Ovary (tissue), 9 donors: Measurements from ENCODE around the gene FNBP1L. TPM values are rescaled to one million over a fixed set of nuclear protein-coding genes. Genes with fewer than 3 reads are reported as not detected.

ENCODE experiments used
- DNase-seq, 5 donors: peaks; one replicate each; pipeline ENCODE4 v3.0.0-alpha.2; 2019 to 2020
- H3K27ac ChIP-seq, 2 donors: fragments of 200-600 bp; one replicate each; pipeline versions ENCODE4 v1.5.1 to v1.8.0; 2019 to 2022
- H3K27me3 ChIP-seq: fragments of 200-600 bp; one replicate; pipeline ENCODE4 v1.8.0; 2022
- H3K36me3 ChIP-seq: fragments of 200-600 bp; sonication (generic); one replicate; pipeline ENCODE4 v1.5.1; 2019
- H3K4me1 ChIP-seq: one replicate; pipeline ENCODE4 v1.8.1; 2013; ENCODE audit warnings: mild to moderate bottlenecking, moderate library complexity; ENCODE audit not compliant: insufficient read depth
- H3K4me3 ChIP-seq: fragments of 200-600 bp; sonication (generic); one replicate; pipeline ENCODE4 v1.5.1; 2017
- H3K9me3 ChIP-seq, 2 donors: fragments of 200-600 bp in 1 of 2; sonication (generic) in 1 of 2; one replicate each; pipeline versions ENCODE4 v1.5.1 to v1.8.1; 2013 to 2019; ENCODE audit warnings: mild to moderate bottlenecking in 1 of 2, moderate library complexity in 1 of 2
- EP300 ChIP-seq: sonication (generic); formaldehyde crosslinking; IDR thresholded peaks from one replicate; pipeline ENCODE4 v1.6.1; 2017; ENCODE audit warnings: antibody characterized with exemption
- POLR2A ChIP-seq: fragments of 450-650 bp; IDR thresholded peaks from one replicate; pipeline ENCODE4 v1.6.1; 2017; ENCODE audit warnings: antibody characterized with exemption, mild to moderate bottlenecking, moderate library complexity
- WGBS, 3 donors: extraction: QIAGEN DNeasy Blood & Tissue Kit in 1 of 3; methylation state at CpG; one replicate each; pipeline versions ENCODE4 v1.1.5 to v1.1.7; 2013 to 2017; 5-methylcytosine and 5-hydroxymethylcytosine counted together
- intact Hi-C, 4 donors: fragments of 100-400 bp; cut with DNase I; formaldehyde crosslinking; loops; one replicate each; pipeline versions ENCODE4 v1.11.0 to v1.15.1; 2022 to 2023
- polyA plus RNA-seq, 2 donors: library from polyadenylated mRNA; stranded (reverse); fragments of 200-250 nt in 1 of 2; fragments of 350-450 nt in 1 of 2; fragmentation: Illumina TruSeq in 1 of 2; extraction: RNeasy Lipid Tissue Mini Kit (QIAGEN cat#74804) in 1 of 2; gene quantifications; one replicate each; pipeline ENCODE4 v1.2.3, GENCODE V29; 2013 to 2014
- total RNA-seq, 7 donors: library from RNA; depleted of rRNA in 2 of 7; stranded (reverse); fragments of >200 nt in 2 of 7; fragmentation: NEBNext Ultra II Directional in 3 of 7; extraction: Animal tissue kit (Norgen Biotek cat#: 25700) in 3 of 7; gene quantifications; one replicate each; pipeline versions ENCODE4 v1.1.0 to v1.2.4, GENCODE V29; 2016 to 2023
- TF ChIP-seq, protein P1 (sequence below), 3 donors: fragments of 450-650 bp in 2 of 3; fragments of 200-600 bp in 1 of 3; IDR thresholded peaks; one replicate each; pipeline versions ENCODE4 v1.5.1 to v1.8.0; 2016 to 2022; ENCODE audit warnings: antibody characterized with exemption in 3 of 3, mild to moderate bottlenecking in 1 of 3
- donor health status: DM: no; HTN: no; CAD: no; lungs with moderate emphysema.
- donor health status: DM: no; HTN: no; CAD: no.
- donor health status: Bipolar disorder and iron deficiency.
- donor health status: DM: yes; HTN: yes; CAD: no.
- donor health status: DM: no; HTN: no; CAD: no.
- donor health status: DM: yes; HTN: yes; CAD: no.

Gene FNBP1L
- total and polyA plus RNA-seq, 9 donors, result 11.9 to 27.6 (median 18.4) TPM

DNA sequence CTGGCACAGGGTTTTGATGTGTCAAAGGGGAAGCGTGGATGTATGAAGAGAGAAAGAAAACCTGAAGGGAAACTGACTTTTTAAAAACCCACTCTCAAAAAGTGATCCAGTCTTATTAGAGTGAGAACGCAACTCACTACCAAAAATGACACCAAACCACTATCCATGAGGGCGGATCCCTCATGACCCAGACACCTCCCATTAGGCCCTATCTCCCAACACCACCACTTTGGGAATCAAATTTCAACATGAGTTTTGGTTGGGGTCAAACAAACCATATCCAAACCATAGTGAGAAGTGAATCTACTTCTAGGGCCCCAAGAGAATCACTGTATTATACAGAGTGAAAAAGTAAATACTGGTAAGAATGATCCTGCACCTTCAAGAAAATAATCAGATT, 53.5 kb downstream of the FNBP1L start:
- no peaks in the 10 kb centered on the region for H3K9me3 ChIP-seq
- 94 to 97% (median 96%) methylated on average over 3 of the region's 3 CpGs for WGBS, 3 donors
- no peak overlapping the region for H3K27ac ChIP-seq
- no peaks in the 10 kb centered on the region for H3K36me3 ChIP-seq
- H3K4me1 ChIP-seq, result no peaks in the 10 kb centered on the region
- TF ChIP-seq POLR2A, result no peak
- TF ChIP-seq EP300, result no peak
- TF ChIP-seq, protein P1, sequence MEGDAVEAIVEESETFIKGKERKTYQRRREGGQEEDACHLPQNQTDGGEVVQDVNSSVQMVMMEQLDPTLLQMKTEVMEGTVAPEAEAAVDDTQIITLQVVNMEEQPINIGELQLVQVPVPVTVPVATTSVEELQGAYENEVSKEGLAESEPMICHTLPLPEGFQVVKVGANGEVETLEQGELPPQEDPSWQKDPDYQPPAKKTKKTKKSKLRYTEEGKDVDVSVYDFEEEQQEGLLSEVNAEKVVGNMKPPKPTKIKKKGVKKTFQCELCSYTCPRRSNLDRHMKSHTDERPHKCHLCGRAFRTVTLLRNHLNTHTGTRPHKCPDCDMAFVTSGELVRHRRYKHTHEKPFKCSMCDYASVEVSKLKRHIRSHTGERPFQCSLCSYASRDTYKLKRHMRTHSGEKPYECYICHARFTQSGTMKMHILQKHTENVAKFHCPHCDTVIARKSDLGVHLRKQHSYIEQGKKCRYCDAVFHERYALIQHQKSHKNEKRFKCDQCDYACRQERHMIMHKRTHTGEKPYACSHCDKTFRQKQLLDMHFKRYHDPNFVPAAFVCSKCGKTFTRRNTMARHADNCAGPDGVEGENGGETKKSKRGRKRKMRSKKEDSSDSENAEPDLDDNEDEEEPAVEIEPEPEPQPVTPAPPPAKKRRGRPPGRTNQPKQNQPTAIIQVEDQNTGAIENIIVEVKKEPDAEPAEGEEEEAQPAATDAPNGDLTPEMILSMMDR (IDR thresholded peaks at IDR 0.05), result no peak
- intact Hi-C loops, result no loop called here
- DNase-seq, result no peak
- H3K4me3 ChIP-seq, result no peak overlapping the region
- no peaks in the 10 kb centered on the region for H3K27me3 ChIP-seq

DNA sequence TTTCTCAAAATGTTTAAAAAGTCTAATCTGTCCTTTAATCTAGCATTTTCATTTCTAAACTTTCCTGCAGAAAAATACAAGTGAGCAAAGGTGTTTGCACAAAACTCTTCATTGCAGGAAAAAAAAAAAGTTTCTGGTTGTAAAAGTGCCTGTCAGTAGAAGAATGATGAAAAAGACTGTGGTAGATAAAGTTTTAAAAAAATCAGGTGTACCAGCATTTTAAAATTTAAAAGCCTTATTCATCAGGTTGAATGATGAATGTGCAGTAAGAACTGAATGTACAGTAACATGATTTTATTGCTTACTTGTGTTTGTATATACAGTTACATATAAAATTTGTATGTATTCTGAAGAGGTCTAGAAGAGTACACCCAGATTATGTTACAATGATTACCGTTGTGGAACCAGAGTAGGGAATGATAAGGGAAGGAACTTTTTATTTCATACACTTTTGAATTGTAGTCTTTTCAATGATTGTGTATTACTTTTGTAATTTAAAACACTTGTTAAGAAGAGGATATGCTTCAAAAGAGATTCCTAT, 54.0 kb downstream of the FNBP1L start:
- Histone ChIP-seq H3K27ac (no peak overlapping the region), H3K9me3 (no peaks in the 10 kb centered on the region), H3K27me3 (no peaks in the 10 kb centered on the region), H3K4me1 (no peaks in the 10 kb centered on the region), H3K4me3 (no peak overlapping the region), H3K36me3 (no peaks in the 10 kb centered on the region)
- TF ChIP-seq EP300, result no peak
- TF ChIP-seq POLR2A, result no peak
- TF ChIP-seq, protein P1 (IDR thresholded peaks at IDR 0.05), result no peak
- intact Hi-C loops, result no loop called here
- 69 to 86% (median 73%) methylated on average over 1 of the region's 1 CpG for WGBS, 3 donors
- DNase-seq, result no peak

DNA sequence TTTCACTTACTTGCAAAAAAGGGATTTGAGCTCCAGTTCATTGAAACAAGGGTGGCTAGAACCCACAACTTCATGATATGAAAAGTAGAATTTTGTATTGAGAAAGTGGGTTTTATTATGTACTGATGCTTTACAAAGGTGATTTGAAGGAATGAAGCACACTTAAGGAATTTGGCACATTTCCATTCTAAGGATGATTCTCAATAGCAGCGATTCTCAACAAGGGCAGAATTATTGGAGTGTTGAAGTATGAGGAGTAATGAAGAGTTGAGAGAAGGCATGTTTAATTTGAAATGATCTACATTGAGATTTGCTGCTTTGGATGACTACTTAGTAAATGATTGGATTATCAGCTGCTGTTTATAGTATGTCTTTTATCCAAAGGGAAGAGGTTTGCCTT, 54.7 kb downstream of the FNBP1L start:
- H3K4me3 ChIP-seq, result no peak overlapping the region
- H3K4me1 ChIP-seq, result no peaks in the 10 kb centered on the region
- TF ChIP-seq, protein P1 (IDR thresholded peaks at IDR 0.05), result no peak
- TF ChIP-seq EP300 (no peak), POLR2A (no peak)
- H3K9me3 ChIP-seq, result no peaks in the 10 kb centered on the region
- no peaks in the 10 kb centered on the region for H3K27me3 ChIP-seq
- DNase-seq, result no peak
- no peak overlapping the region for H3K27ac ChIP-seq
- intact Hi-C loops, result no loop called here
- WGBS, 3 donors, result 19 to 46% (median 37%) methylated on average over 1 of the region's 1 CpG
- H3K36me3 ChIP-seq, result no peaks in the 10 kb centered on the region

DNA sequence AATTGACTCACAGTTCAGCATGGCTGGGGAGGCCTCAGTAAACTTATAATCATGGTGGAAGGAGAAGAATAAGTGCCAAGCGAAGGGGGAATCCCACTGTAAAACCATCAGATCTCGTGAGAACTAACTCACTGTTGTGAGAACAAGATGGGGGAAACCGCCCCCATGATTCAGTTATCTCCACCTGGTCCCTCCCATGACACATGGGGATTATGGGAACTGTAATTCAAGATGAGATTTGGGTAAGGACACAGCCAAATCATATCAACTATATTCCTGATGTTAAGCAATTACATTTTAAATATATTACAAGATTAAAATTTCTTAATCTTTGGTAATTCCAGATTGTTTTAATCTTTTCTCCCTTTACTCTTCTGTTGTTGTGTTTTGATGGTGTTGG, 55.2 kb downstream of the FNBP1L start:
- 90 to 93% (median 92%) methylated on average over 3 of the region's 3 CpGs for WGBS, 3 donors

More for the DNA sequence above, 55.2 kb downstream of the FNBP1L start:
- H3K27ac ChIP-seq, result no peak overlapping the region
- no peaks in the 10 kb centered on the region for H3K9me3 ChIP-seq
- H3K4me1 ChIP-seq, result no peaks in the 10 kb centered on the region
- DNase-seq, result no peak
- intact Hi-C loops, result no loop called here
- H3K36me3 ChIP-seq, result no peaks in the 10 kb centered on the region
- TF ChIP-seq EP300 (no peak), POLR2A (no peak)
- TF ChIP-seq, protein P1 (IDR thresholded peaks at IDR 0.05), result no peak
- H3K27me3 ChIP-seq, result no peaks in the 10 kb centered on the region
- H3K4me3 ChIP-seq, result no peak overlapping the region
